Hepatocyte (in vitro differentiated cells): Measurements from ENCODE around the gene ZMAT2. TPM values are rescaled to one million over a fixed set of nuclear protein-coding genes. Genes with fewer than 3 reads are reported as not detected.

ENCODE experiments used
- DNase-seq: peaks from one replicate; pipeline ENCODE4 v3.0.0-alpha.2; 2016; ENCODE audit warnings: low spot score
- H2AFZ ChIP-seq: fragments of 200-600 bp; sonication (generic); 2 replicates; pipeline ENCODE4 v1.6.0; 2016; ENCODE audit warnings: antibody characterized with exemption, mild to moderate bottlenecking
- H3K27ac ChIP-seq: fragments of 200-600 bp; sonication (generic); 2 replicates; pipeline ENCODE4 v1.5.1; 2016; ENCODE audit warnings: mild to moderate bottlenecking
- H3K27me3 ChIP-seq: fragments of 200-600 bp; sonication (generic); 2 replicates; pipeline ENCODE4 v1.6.1; 2016
- H3K36me3 ChIP-seq: fragments of 200-600 bp; sonication (generic); replicated peaks from 2 replicates; pipeline ENCODE4 v1.5.1; 2016; ENCODE audit warnings: low read depth; ENCODE audit not compliant: insufficient read depth
- H3K4me1 ChIP-seq: fragments of 200-600 bp; sonication (generic); 2 replicates; pipeline ENCODE4 v1.5.1; 2016; ENCODE audit warnings: mild to moderate bottlenecking, moderate library complexity; ENCODE audit not compliant: insufficient read depth
- H3K4me2 ChIP-seq: fragments of 200-600 bp; sonication (generic); 2 replicates; pipeline ENCODE4 v1.6.0; 2016
- H3K4me3 ChIP-seq: fragments of 200-600 bp; sonication (generic); 2 replicates; pipeline ENCODE4 v1.5.1; 2016; ENCODE audit warnings: mild to moderate bottlenecking
- H3K79me2 ChIP-seq: fragments of 200-600 bp; sonication (generic); 2 replicates; pipeline ENCODE4 v1.6.0; 2017; ENCODE audit warnings: mild to moderate bottlenecking
- H3K9me2 ChIP-seq: fragments of 200-600 bp; sonication (generic); replicated peaks from 2 replicates; pipeline ENCODE4 v1.6.0; 2017; ENCODE audit warnings: mild to moderate bottlenecking; ENCODE audit not compliant: insufficient read depth
- H3K9me3 ChIP-seq: fragments of 200-600 bp; sonication (generic); 2 replicates; pipeline ENCODE4 v1.5.1; 2016; ENCODE audit warnings: low read depth, mild to moderate bottlenecking
- H4K20me1 ChIP-seq: fragments of 200-600 bp; sonication (generic); 2 replicates; pipeline ENCODE4 v1.6.0; 2016; ENCODE audit warnings: mild to moderate bottlenecking; ENCODE audit not compliant: insufficient read depth, poor library complexity, severe bottlenecking
- CTCF ChIP-seq: fragments of 200-600 bp; sonication (generic); IDR thresholded peaks from 2 replicates; pipeline ENCODE4 v1.5.1; 2016; ENCODE audit warnings: antibody characterized with exemption, mild to moderate bottlenecking; ENCODE audit not compliant: poor library complexity
- EZH2 ChIP-seq: fragments of 200-600 bp; sonication (generic); IDR thresholded peaks from 2 replicates; pipeline ENCODE4 v1.6.1; 2016; ENCODE audit warnings: antibody characterized with exemption, mild to moderate bottlenecking, borderline replicate concordance
- EZH2phosphoT487 ChIP-seq: fragments of 200-600 bp; sonication (generic); IDR thresholded peaks from one replicate; pipeline ENCODE4 v1.6.1; 2018; ENCODE audit warnings: antibody characterized with exemption, mild to moderate bottlenecking, low read depth, moderate library complexity; ENCODE audit not compliant: unreplicated experiment, severe bottlenecking
- WGBS: methylation state at CpG from one replicate; pipeline ENCODE4 v1.1.6; 2016; ENCODE audit warnings: low lambda C conversion rate; ENCODE audit errors: missing lambda C conversion rate; 5-methylcytosine and 5-hydroxymethylcytosine counted together
- polyA plus RNA-seq: library from polyadenylated mRNA; unstranded; fragments of >200 nt; fragmentation: Nextera tagmentation; extraction: Ambion mirVana; gene quantifications from 2 replicates; pipeline ENCODE4 v1.2.1, GENCODE V29; 2016
- total RNA-seq: library from RNA; depleted of rRNA; stranded (reverse); fragments of >200 nt; gene quantifications from 2 replicates; pipeline ENCODE4 v1.2.3, GENCODE V29; 2014

Gene ZMAT2
- total and polyA plus RNA-seq, 2 experiments from 2014 or later: 29.5 to 40.9 TPM

DNA sequence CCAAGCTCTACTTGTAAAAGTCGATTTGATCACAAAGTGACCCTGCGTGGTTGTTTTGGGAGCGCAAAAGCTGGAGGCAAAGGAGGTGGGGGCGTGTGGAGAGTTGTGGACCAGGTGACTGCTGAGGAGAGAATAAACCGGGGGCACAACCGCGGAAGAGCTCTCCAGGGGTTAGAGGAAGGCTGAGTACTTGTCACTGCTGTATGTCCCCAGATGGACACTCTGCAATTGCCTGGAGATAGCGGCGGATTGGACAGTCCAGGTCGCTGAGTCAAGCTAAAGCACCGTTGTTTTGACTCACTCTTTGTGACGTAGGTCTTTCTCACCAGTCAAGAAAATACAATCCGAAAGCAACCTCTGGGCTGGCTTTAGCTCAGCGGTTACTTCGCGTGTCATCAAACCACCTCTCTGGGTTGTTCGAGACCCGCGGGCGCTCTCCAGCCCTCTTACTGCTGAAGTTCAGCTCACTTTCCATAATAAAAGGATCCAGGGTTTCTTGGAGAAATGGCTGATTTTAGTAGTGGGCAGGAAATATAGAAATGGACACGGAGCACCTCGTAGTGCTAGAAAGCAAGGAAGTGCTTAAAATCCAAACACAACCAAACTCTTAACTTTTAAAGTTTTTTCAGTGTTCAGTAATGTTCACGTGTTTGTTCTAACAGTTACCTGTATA, 25.7 kb downstream of the ZMAT2 start:
- H2AFZ ChIP-seq: peak overlapping the region; percentile 59
- H3K4me3 ChIP-seq: peak overlapping the region; percentile 37

DNA sequence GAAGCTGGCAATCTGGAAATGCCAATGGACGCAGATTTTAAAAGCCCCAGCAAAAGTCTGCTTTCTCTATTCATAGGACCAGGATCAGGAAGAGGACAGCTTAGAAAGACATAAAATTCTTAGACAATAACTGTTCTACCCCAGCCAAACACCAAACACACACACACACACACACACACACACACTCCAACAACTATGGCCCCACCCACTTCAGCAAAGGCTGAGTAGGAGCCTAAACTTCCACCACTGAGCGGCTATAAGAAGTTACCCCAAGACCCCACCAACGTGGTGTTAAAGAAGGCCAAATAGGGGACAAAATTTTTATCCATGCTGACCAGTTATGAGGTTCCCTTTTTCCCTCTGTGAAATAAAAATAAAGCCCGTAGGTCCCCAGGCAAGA, 32.9 kb downstream of the ZMAT2 start:
- Histone ChIP-seq H3K27ac (no peak overlapping the region), H3K4me2 (no peak overlapping the region), H3K9me2 (no peaks in the 10 kb centered on the region), H3K27me3 (peaks cover 5% of the 10 kb centered on the region), H3K4me3 (no peak overlapping the region), H3K9me3 (no peaks in the 10 kb centered on the region), H2AFZ (no peak overlapping the region), H4K20me1 (no peaks in the 10 kb centered on the region), H3K4me1 (no peaks in the 10 kb centered on the region), H3K79me2 (no peaks in the 10 kb centered on the region), H3K36me3 (no peaks in the 10 kb centered on the region)
- TF ChIP-seq EZH2 (no peak), EZH2phosphoT487 (no peak), CTCF (no peak)
- WGBS: 84% methylated on average over 4 of the region's 4 CpGs
- no peak for DNase-seq

More for the DNA sequence above, 25.7 kb downstream of the ZMAT2 start:
- WGBS: 6% methylated on average over 23 of the region's 23 CpGs
- H3K4me2 ChIP-seq: peak overlapping the region; percentile 75
- no peak overlapping the region for H3K27ac ChIP-seq
- H3K9me2 ChIP-seq: no peaks in the 10 kb centered on the region
- H3K36me3 ChIP-seq: no peaks in the 10 kb centered on the region
- H4K20me1 ChIP-seq: no peaks in the 10 kb centered on the region
- H3K4me1 ChIP-seq: no peaks in the 10 kb centered on the region
- no peaks in the 10 kb centered on the region for H3K9me3 ChIP-seq
- TF ChIP-seq CTCF (no peak), EZH2phosphoT487 (no peak), EZH2 (no peak)
- H3K27me3 ChIP-seq: no peaks in the 10 kb centered on the region
- DNase-seq: peak; percentile 93
- H3K79me2 ChIP-seq: no peaks in the 10 kb centered on the region

DNA sequence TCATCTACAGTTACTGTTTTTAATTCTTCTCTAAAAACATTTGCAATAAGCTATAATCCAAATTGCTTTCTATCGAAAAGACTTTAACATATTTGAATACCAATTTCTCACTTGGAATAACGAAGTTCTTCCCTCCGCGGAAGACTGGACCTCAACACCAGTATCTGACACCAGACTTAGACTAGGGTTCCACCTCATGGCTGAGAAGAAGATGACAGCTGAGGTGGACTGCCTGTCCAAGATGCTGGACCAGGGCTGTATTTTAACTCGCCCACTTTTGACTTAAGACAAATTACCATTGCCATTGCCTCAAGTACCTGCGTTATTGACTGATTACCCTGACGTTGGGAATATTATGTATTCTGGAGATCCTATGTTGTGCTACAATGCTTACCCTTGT, 34.1 kb downstream of the ZMAT2 start:
- Histone ChIP-seq H3K4me1 (no peaks in the 10 kb centered on the region), H2AFZ (no peak overlapping the region), H3K4me2 (no peak overlapping the region), H4K20me1 (no peaks in the 10 kb centered on the region), H3K9me2 (no peaks in the 10 kb centered on the region), H3K36me3 (no peaks in the 10 kb centered on the region), H3K4me3 (no peak overlapping the region), H3K27me3 (peaks cover 5% of the 10 kb centered on the region), H3K79me2 (no peaks in the 10 kb centered on the region), H3K27ac (no peak overlapping the region), H3K9me3 (no peaks in the 10 kb centered on the region)
- TF ChIP-seq EZH2 (no peak), CTCF (peak; percentile 37), EZH2phosphoT487 (no peak)
- 66% methylated on average over 7 of the region's 7 CpGs for WGBS
- DNase-seq: peak; percentile 37
